TTC549 (cell line): Measurements from ENCODE around the gene ZNF135.

ENCODE experiments used
- FAIRE-seq: peaks from 2 replicates; lab custom pipeline; 2012; peaks lifted over from hg19 to GRCh38; lab: Jason Lieb, UNC

Gene ZNF135

GRCh38 chr19:58095328-58095727 lies 36.2 kb downstream of the ZNF135 start:
- no peak for FAIRE-seq

- no peak for FAIRE-seq
Measured at GRCh38 chr19:58096884-58097283, 37.8 kb downstream of the ZNF135 start.

- FAIRE-seq, result no peak
Measured at GRCh38 chr19:58097349-58097748, 38.3 kb downstream of the ZNF135 start.

- FAIRE-seq, result peak; percentile 91
Measured at GRCh38 chr19:58097781-58098681, 38.9 kb downstream of the ZNF135 start, which contains the start of gene ZSCAN18. Gene ZSCAN18 (minus strand): TSS chr19:58098231. CDS start chr19:58090267, 7,964 bp downstream.

GRCh38 chr19:58098682-58098998 lies 39.6 kb downstream of the ZNF135 start:
- no peak for FAIRE-seq

DNA sequence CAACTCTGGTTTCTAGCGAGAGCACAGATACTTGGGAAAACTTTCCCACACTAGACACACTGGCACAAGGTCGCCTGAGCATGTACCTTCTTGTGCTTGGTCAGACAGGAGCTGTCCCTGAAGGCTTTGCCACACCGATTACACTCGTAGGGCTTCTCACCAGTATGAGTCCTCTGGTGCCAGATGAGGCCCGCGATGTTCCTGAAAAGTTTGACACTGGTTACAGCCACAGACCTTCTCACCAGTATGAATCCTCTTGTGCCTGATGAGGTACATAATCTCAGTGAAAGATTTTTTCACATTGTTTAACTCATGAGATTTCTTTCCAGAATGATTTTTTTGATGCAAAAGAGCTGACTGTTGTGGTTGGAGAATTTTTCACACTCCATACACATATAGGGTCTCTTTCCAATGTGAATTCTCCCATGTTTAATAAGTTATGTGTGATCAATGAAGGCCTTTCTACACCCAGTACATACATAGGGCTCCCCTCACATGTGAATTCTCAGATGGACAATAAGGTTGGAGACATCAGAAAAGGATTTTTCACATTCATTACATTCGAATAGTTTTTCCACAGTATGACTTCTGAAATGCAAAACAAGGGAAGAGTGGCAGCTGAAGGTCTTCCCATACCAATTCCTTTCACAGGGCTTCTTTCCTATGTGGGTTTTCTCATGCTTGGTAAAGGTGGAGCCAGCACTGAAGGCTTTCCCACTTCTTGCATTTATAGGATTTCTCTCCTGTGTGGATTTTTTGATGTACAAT lies 48.9 kb downstream of the ZNF135 start:
- no peak for FAIRE-seq

- FAIRE-seq, result no peak
Measured at GRCh38 chr19:58108546-58108817, 49.4 kb downstream of the ZNF135 start.

GRCh38 chr19:58117841-58118575 lies 58.9 kb downstream of the ZNF135 start:
- no peak for FAIRE-seq

GRCh38 chr19:58118979-58119733 lies 60.1 kb downstream of the ZNF135 start:
- no peak for FAIRE-seq
